Stimulated activated CD4-positive, alpha-beta T cell treated with anti-CD3 and anti-CD28 coated beads, Interleukin-12 subunit alpha, Interleukin-12 subunit beta, amount 100 ng/mL, for 4 hours (primary cell): ENCODE measurements around the gene MYL3.

ENCODE experiments used
- DNase-seq: peaks from one replicate; pipeline ENCODE4 v3.0.0-alpha.2; 2020

The MYL3 gene

GRCh38 chr3:46899151-46900006, 36.1 kb upstream of the MYL3 start:
- no peak for DNase-seq

GRCh38 chr3:46898321-46899150, 35.3 kb upstream of the MYL3 start:
- no peak for DNase-seq

- DNase-seq, result no peak
These were observed 34.6 kb upstream of the MYL3 start for GRCh38 chr3:46897829-46898320.

GRCh38 chr3:46897031-46897430, 33.8 kb upstream of the MYL3 start:
- DNase-seq, result no peak

- DNase-seq, result no peak
These were observed 33.1 kb upstream of the MYL3 start for GRCh38 chr3:46896386-46896785.

- no peak for DNase-seq
These were observed 32.5 kb upstream of the MYL3 start for GRCh38 chr3:46895761-46896160.

GRCh38 chr3:46895204-46895660, 32.0 kb upstream of the MYL3 start:
- peak; percentile 77 for DNase-seq

GRCh38 chr3:46894256-46894655, 31.0 kb upstream of the MYL3 start:
- no peak for DNase-seq

- no peak for DNase-seq
These were observed 30.5 kb upstream of the MYL3 start for GRCh38 chr3:46893763-46894162.

- no peak for DNase-seq
These were observed 30.0 kb upstream of the MYL3 start for GRCh38 chr3:46893146-46893748.

- DNase-seq, result no peak
These were observed 29.3 kb upstream of the MYL3 start for GRCh38 chr3:46892285-46893145.

- no peak for DNase-seq
These were observed 27.9 kb upstream of the MYL3 start for GRCh38 chr3:46891132-46891531.

- no peak for DNase-seq
These were observed 26.9 kb upstream of the MYL3 start for GRCh38 chr3:46890132-46890531.

GRCh38 chr3:46889381-46890110, 26.3 kb upstream of the MYL3 start:
- no peak for DNase-seq

- no peak for DNase-seq
These were observed 25.5 kb upstream of the MYL3 start for GRCh38 chr3:46888705-46889104.

GRCh38 chr3:46887980-46888494, 24.8 kb upstream of the MYL3 start:
- no peak for DNase-seq

GRCh38 chr3:46885612-46886011, 22.4 kb upstream of the MYL3 start:
- no peak for DNase-seq

- no peak for DNase-seq
These were observed 21.7 kb upstream of the MYL3 start for GRCh38 chr3:46884929-46885328.

- DNase-seq, result no peak
These were observed 21.2 kb upstream of the MYL3 start for GRCh38 chr3:46884427-46884826.

- no peak for DNase-seq
These were observed 20.6 kb upstream of the MYL3 start for GRCh38 chr3:46883830-46884185.

GRCh38 chr3:46883054-46883829, 20.0 kb upstream of the MYL3 start:
- peak; percentile 4 for DNase-seq
